ENCODE data around the gene RAP2B. TPM values are rescaled to one million over a fixed set of nuclear protein-coding genes. Genes with fewer than 3 reads are reported as not detected.

RAP2B gene
- total and polyA plus RNA-seq, 2 of the 13 experiments (the other 11 are each of a cell fraction or from before 2014, with no cell fraction given), result 6.4 to 7.1 TPM

- no peak for TF ChIP-seq YEATS4 (CRISPR knock-in tag; IDR thresholded peaks at IDR 0.05; ENCODE audit: borderline replicate concordance)
- TF ChIP-seq FOXA1 (IDR thresholded peaks at IDR 0.05), result no peak
- no peak for TF ChIP-seq FOXA1 (CRISPR knock-in tag; IDR thresholded peaks at IDR 0.05)
- 0 out of 2 replicates have a peak, but pooled peaks have one; percentile 21 for TF ChIP-seq ZNF710 (CRISPR knock-in tag; IDR thresholded peaks at IDR 0.05; ENCODE audit: borderline replicate concordance)
- 0 out of 2 replicates have a peak, but pooled peaks have one; percentile 24 for TF ChIP-seq GATAD1 (CRISPR knock-in tag; IDR thresholded peaks at IDR 0.05)
- no peak for TF ChIP-seq NFE2 (CRISPR knock-in tag; IDR thresholded peaks at IDR 0.05)
- TF ChIP-seq, protein P1, sequence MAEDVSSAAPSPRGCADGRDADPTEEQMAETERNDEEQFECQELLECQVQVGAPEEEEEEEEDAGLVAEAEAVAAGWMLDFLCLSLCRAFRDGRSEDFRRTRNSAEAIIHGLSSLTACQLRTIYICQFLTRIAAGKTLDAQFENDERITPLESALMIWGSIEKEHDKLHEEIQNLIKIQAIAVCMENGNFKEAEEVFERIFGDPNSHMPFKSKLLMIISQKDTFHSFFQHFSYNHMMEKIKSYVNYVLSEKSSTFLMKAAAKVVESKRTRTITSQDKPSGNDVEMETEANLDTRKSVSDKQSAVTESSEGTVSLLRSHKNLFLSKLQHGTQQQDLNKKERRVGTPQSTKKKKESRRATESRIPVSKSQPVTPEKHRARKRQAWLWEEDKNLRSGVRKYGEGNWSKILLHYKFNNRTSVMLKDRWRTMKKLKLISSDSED (CRISPR knock-in tag; IDR thresholded peaks at IDR 0.05), result no peak
- TF ChIP-seq, protein P2, sequence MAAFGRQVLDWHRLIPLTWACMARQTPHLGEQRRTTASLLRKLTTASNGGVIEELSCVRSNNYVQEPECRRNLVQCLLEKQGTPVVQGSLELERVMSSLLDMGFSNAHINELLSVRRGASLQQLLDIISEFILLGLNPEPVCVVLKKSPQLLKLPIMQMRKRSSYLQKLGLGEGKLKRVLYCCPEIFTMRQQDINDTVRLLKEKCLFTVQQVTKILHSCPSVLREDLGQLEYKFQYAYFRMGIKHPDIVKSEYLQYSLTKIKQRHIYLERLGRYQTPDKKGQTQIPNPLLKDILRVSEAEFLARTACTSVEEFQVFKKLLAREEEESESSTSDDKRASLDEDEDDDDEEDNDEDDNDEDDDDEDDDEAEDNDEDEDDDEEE (CRISPR knock-in tag; IDR thresholded peaks at IDR 0.05), result 0 out of 2 replicates have a peak, but pooled peaks have one; percentile 5
- no peak for TF ChIP-seq MATR3 (CRISPR knock-in tag; IDR thresholded peaks at IDR 0.05)
- peak; percentile 60; the same call in 1 of the 2 replicates for TF ChIP-seq HDAC1 (CRISPR knock-in tag; IDR thresholded peaks at IDR 0.05)
- TF ChIP-seq NCOA1 (CRISPR knock-in tag; IDR thresholded peaks at IDR 0.05), result no peak
- TF ChIP-seq MBNL3 (CRISPR knock-in tag; conservative IDR thresholded peaks at IDR 0.05), result no peak
- TF ChIP-seq, protein P3, sequence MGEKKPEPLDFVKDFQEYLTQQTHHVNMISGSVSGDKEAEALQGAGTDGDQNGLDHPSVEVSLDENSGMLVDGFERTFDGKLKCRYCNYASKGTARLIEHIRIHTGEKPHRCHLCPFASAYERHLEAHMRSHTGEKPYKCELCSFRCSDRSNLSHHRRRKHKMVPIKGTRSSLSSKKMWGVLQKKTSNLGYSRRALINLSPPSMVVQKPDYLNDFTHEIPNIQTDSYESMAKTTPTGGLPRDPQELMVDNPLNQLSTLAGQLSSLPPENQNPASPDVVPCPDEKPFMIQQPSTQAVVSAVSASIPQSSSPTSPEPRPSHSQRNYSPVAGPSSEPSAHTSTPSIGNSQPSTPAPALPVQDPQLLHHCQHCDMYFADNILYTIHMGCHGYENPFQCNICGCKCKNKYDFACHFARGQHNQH (CRISPR knock-in tag; IDR thresholded peaks at IDR 0.05), result no peak; the same call in 1 of the 2 replicates
- TF ChIP-seq, protein P4, sequence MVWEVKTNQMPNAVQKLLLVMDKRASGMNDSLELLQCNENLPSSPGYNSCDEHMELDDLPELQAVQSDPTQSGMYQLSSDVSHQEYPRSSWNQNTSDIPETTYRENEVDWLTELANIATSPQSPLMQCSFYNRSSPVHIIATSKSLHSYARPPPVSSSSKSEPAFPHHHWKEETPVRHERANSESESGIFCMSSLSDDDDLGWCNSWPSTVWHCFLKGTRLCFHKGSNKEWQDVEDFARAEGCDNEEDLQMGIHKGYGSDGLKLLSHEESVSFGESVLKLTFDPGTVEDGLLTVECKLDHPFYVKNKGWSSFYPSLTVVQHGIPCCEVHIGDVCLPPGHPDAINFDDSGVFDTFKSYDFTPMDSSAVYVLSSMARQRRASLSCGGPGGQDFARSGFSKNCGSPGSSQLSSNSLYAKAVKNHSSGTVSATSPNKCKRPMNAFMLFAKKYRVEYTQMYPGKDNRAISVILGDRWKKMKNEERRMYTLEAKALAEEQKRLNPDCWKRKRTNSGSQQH (CRISPR knock-in tag; IDR thresholded peaks at IDR 0.05; ENCODE audit: low read depth), result 0 out of 2 replicates have a peak, but pooled peaks have one; percentile 28
- TF ChIP-seq TCF7 (IDR thresholded peaks at IDR 0.05; ENCODE audit: low read depth), result no peak
- TF ChIP-seq, protein P5, sequence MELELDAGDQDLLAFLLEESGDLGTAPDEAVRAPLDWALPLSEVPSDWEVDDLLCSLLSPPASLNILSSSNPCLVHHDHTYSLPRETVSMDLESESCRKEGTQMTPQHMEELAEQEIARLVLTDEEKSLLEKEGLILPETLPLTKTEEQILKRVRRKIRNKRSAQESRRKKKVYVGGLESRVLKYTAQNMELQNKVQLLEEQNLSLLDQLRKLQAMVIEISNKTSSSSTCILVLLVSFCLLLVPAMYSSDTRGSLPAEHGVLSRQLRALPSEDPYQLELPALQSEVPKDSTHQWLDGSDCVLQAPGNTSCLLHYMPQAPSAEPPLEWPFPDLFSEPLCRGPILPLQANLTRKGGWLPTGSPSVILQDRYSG (CRISPR knock-in tag; IDR thresholded peaks at IDR 0.05), result 0 out of 2 replicates have a peak, but pooled peaks have one; percentile 81
- TF ChIP-seq CHCHD3 (CRISPR knock-in tag; IDR thresholded peaks at IDR 0.05), result no peak
- TF ChIP-seq SAP130 (CRISPR knock-in tag; IDR thresholded peaks at IDR 0.05; ENCODE audit: low read depth), result peak; percentile 72
Observed at GRCh38 chr3:153161138-153161713, 800 bp upstream of the RAP2B start (continued).
